Endothelial cell of umbilical vein (primary cell): ENCODE results near the gene TBK1. TPM values are rescaled to one million over a fixed set of nuclear protein-coding genes. Genes with fewer than 3 reads are reported as not detected.

Experiments
- BruUV-seq: library from RNA; stranded (reverse); fragments of 400-500 nt; replicated peaks from 2 replicates; lab custom pipeline; 2021; lab: Mats Ljungman, UMichigan
- CTCF ChIA-PET: fragments of 300-600, 350-600 bp; sonication (Branson Sonifier 250); formaldehyde crosslinking; loops from one replicate; lab custom pipeline; 2021; ENCODE audit warnings: antibody characterized with exemption, inconsistent platforms; lab: Charles Lee
- POLR2A ChIA-PET: fragments of 300-600, 350-600 bp; sonication (Branson Sonifier 250); formaldehyde crosslinking; loops from one replicate; lab custom pipeline; 2021; ENCODE audit warnings: antibody characterized with exemption, inconsistent platforms; lab: Charles Lee
- DNase-seq: peaks from one replicate; pipeline ENCODE4 v3.0.0-alpha.2; 2011; ENCODE audit warnings: low read depth, low spot score
- FAIRE-seq: peaks from 2 replicates; lab custom pipeline; 2011; peaks lifted over from hg19 to GRCh38; lab: Jason Lieb, UNC
- H2AFZ ChIP-seq: 2 replicates; pipeline ENCODE4 v1.6.0; 2012; ENCODE audit warnings: low read depth, low read length, control low read depth, inconsistent platforms
- H3K27ac ChIP-seq: 2 replicates; pipeline ENCODE4 v1.5.1; 2011; ENCODE audit warnings: low read depth, mild to moderate bottlenecking, control low read depth, low read length, moderate library complexity; ENCODE audit not compliant: insufficient read depth
- H3K27me3 ChIP-seq, 2 experiments: 2 replicates each; pipeline versions ENCODE4 v1.6.0 to v1.6.1; 2011; ENCODE audit warnings: low read length in 2 of 2, mixed read lengths in 1 of 2; ENCODE audit not compliant: control insufficient read depth in 2 of 2, insufficient read depth in 2 of 2
- H3K36me3 ChIP-seq, 2 experiments: 2 replicates in 1 of 2; 3 replicates in 1 of 2; pipeline ENCODE4 v1.5.1; 2011; ENCODE audit warnings: low read length in 2 of 2, mild to moderate bottlenecking in 1 of 2, moderate library complexity in 1 of 2; ENCODE audit not compliant: control insufficient read depth in 2 of 2, insufficient read depth in 2 of 2; ENCODE audit errors: extremely low read depth in 1 of 2
- H3K4me1 ChIP-seq: 3 replicates; pipeline ENCODE4 v1.5.1; 2011; ENCODE audit warnings: mild to moderate bottlenecking, low read length; ENCODE audit not compliant: control insufficient read depth, insufficient read depth; ENCODE audit errors: extremely low read depth
- H3K4me2 ChIP-seq: 2 replicates; pipeline ENCODE4 v1.6.1; 2011; ENCODE audit warnings: low read length, control low read depth, mixed read lengths; ENCODE audit not compliant: insufficient read depth
- H3K4me3 ChIP-seq, 3 experiments: fragments of 200-600 bp in 1 of 3; sonication (generic), shearing (Covaris generic) in 1 of 3; replicated peaks in 1 of 3; 2 replicates each; pipeline ENCODE4 v1.5.1; 2011 to 2016; ENCODE audit warnings: control low read depth in 3 of 3, low read length in 3 of 3, mild to moderate bottlenecking in 2 of 3, inconsistent platforms in 1 of 3, low read depth in 1 of 3, moderate library complexity in 1 of 3; ENCODE audit not compliant: insufficient read depth in 1 of 3
- H3K79me2 ChIP-seq: 2 replicates; pipeline ENCODE4 v1.6.0; 2012; ENCODE audit warnings: low read length, inconsistent platforms; ENCODE audit not compliant: control insufficient read depth, insufficient read depth
- H3K9ac ChIP-seq: replicated peaks from 2 replicates; pipeline ENCODE3; 2011; ENCODE audit warnings: low read length, control low read depth; ENCODE audit not compliant: insufficient read depth; ENCODE audit errors: extremely low read depth
- H3K9me1 ChIP-seq: replicated peaks from 3 replicates; pipeline ENCODE4 v1.6.0; 2011; ENCODE audit warnings: mild to moderate bottlenecking, low read length; ENCODE audit not compliant: control insufficient read depth, insufficient read depth; ENCODE audit errors: extremely low read depth
- H3K9me3 ChIP-seq: replicated peaks from 2 replicates; pipeline ENCODE4 v1.5.1; 2012; ENCODE audit warnings: low read length, inconsistent platforms; ENCODE audit not compliant: control insufficient read depth, insufficient read depth
- H4K20me1 ChIP-seq: replicated peaks from 2 replicates; pipeline ENCODE3; 2011; ENCODE audit warnings: mild to moderate bottlenecking, low read length; ENCODE audit not compliant: control insufficient read depth, insufficient read depth; ENCODE audit errors: extremely low read depth
- CTCF ChIP-seq, 2 donors: IDR thresholded peaks; 1 replicate in 1 of 2; 2 replicates in 1 of 2; pipeline ENCODE4 v1.5.1; 2011; ENCODE audit warnings: low read length in 2 of 2, mild to moderate bottlenecking in 2 of 2, moderate library complexity in 2 of 2, control low read depth in 1 of 2, inconsistent platforms in 1 of 2, low read depth in 1 of 2; ENCODE audit not compliant: insufficient read depth in 1 of 2; ENCODE audit errors: extremely low read depth in 1 of 2
- EZH2 ChIP-seq: IDR thresholded peaks from 2 replicates; pipeline ENCODE4 v1.6.1; 2012; ENCODE audit warnings: borderline replicate concordance, low read depth, mild to moderate bottlenecking, moderate library complexity, low read length, inconsistent platforms; ENCODE audit not compliant: severe bottlenecking
- FOS ChIP-seq: IDR thresholded peaks from 2 replicates; pipeline ENCODE4 v1.6.1; 2011; ENCODE audit warnings: mild to moderate bottlenecking, low read length, moderate library complexity, borderline replicate concordance; ENCODE audit not compliant: insufficient read depth
- GATA2 ChIP-seq: IDR thresholded peaks from 2 replicates; pipeline ENCODE4 v1.7.0; 2011; ENCODE audit warnings: low read depth, mild to moderate bottlenecking, moderate library complexity, mixed read lengths, low read length; ENCODE audit not compliant: insufficient read length, insufficient read depth
- JUN ChIP-seq: IDR thresholded peaks from 2 replicates; pipeline ENCODE4 v1.6.1; 2011; ENCODE audit warnings: borderline replicate concordance, low read depth; ENCODE audit not compliant: insufficient read length, insufficient read depth
- MAX ChIP-seq: IDR thresholded peaks from 2 replicates; pipeline ENCODE4 v1.6.1; 2011; ENCODE audit not compliant: insufficient read depth, insufficient read length
- MYC ChIP-seq: IDR thresholded peaks from one replicate; pipeline ENCODE4 v1.6.1; 2011; ENCODE audit warnings: mild to moderate bottlenecking, low read depth, low read length
- POLR2A ChIP-seq: IDR thresholded peaks from 2 replicates; pipeline ENCODE4 v1.6.1; 2012; ENCODE audit warnings: low read depth, mild to moderate bottlenecking, control low read depth, low read length
- POLR2AphosphoS5 ChIP-seq: IDR thresholded peaks from 2 replicates; pipeline ENCODE4 v1.6.1; 2012; ENCODE audit warnings: low read depth, mild to moderate bottlenecking, control low read depth, low read length, moderate library complexity; ENCODE audit not compliant: insufficient read depth
- dilution Hi-C: fragments of 300-500 bp; cut with MboI; formaldehyde crosslinking; loops from one replicate; pipeline ENCODE4 v1.15.0; 2019; ENCODE audit warnings: low sequenced_read_pairs; ENCODE audit not compliant: extremely low pct_ligation_motif_present
- intact Hi-C: fragments of 100-400 bp; cut with micrococcal nuclease; formaldehyde crosslinking; loops from one replicate; pipeline ENCODE4 v1.10.0; 2022
- polyA plus RNA-seq, 4 experiments: library from polyadenylated mRNA; depleted of rRNA in 3 of 4; stranded (reverse) in 3 of 4; unstranded in 1 of 4; fragments of >200 nt; gene quantifications; 2 replicates each; pipeline versions ENCODE4 v1.2.1 to v1.2.3, GENCODE V29; 2011 to 2012; ENCODE audit warnings: missing spikeins in 1 of 4
- total RNA-seq: library from RNA; stranded (reverse); gene quantifications from 2 replicates; pipeline ENCODE4 v1.2.3, GENCODE V29; 2021

The TBK1 gene
- total and polyA plus RNA-seq, 2 donors (not counting 3 experiments of a cell fraction or from before 2014, with no cell fraction given): 8.0 to 28.9 TPM

DNA sequence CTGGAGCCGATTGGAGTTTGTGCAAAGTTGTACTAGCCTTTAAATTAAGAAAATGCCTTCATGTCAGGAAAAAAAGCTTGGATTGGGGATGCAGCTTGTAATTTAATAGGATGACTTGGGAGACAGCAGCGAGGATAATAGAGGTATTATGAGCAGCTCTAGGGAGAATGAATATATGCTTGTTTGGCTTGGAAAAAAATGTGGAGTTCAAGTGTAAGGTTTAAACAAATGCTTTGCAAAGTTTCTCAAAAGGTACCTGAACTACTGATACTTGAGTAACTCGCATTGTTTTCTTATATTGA is 93.1 kb downstream of the TBK1 start:
- Histone ChIP-seq H3K4me2 (no peak overlapping the region), H3K9ac (no peak overlapping the region), H3K4me1 (no peaks in the 10 kb centered on the region), H3K4me3 (no peak overlapping the region), H3K27ac (no peak overlapping the region), H3K9me1 (no peaks in the 10 kb centered on the region), H3K36me3 (no peaks in the 10 kb centered on the region), H3K79me2 (no peaks in the 10 kb centered on the region), H3K27me3 (peaks cover 3 to 4% of the 10 kb centered on the region in 2 experiments), H3K9me3 (no peaks in the 10 kb centered on the region), H2AFZ (no peak overlapping the region), H4K20me1 (no peaks in the 10 kb centered on the region)
- TF ChIP-seq CTCF (IDR thresholded peaks at IDR 0.05; ENCODE audit: extremely low read depth in 1 of 2, insufficient read depth in 1 of 2, low read depth in 1 of 2, low read length in 2 of 2) (no peak), EZH2 (no peak), GATA2 (no peak), MYC (no peak)
- dilution Hi-C loops: no loop called here
- intact Hi-C loops: no loop called here
- FAIRE-seq: no peak
- POLR2A ChIA-PET: no interaction called here
- no TSS peak for BruUV-seq
- CTCF ChIA-PET: interaction anchor here (0.8 to 2.4 kb wide), 10 partner anchors 11 to 257 kb away, joined by 3 to 15 read pairs (median 4); no protein-coding TSS in a partner anchor
- DNase-seq: no peak

DNA sequence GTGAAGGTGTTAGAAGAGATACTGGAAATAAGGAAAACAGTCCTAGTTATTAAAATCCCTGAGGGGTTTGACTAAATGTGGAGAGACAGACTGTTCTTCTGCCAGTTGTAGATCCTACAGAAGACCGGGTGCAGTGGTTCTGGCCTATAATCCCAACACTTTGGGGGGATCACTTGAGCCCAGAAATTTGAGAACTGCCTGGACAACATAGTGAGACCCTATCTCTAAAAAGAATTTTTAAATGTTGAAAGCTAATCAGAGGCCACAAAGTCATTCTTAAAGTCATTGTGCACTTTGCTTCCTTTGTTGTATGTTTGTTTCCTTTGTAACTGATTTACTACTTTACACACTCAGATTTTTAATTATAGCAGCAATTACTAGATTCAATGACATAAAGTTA is 97.2 kb downstream of the TBK1 start:
- DNase-seq (no peak), FAIRE-seq (peak; percentile 59)
- TF ChIP-seq CTCF (IDR thresholded peaks at IDR 0.05; ENCODE audit: extremely low read depth in 1 of 2, insufficient read depth in 1 of 2, low read depth in 1 of 2, low read length in 2 of 2) (no peak), JUN (no peak), POLR2AphosphoS5 (no peak), MYC (no peak), GATA2 (no peak), FOS (no peak), EZH2 (no peak), POLR2A (no peak), MAX (no peak)
- Histone ChIP-seq H3K4me2 (no peak overlapping the region), H3K9me3 (no peaks in the 10 kb centered on the region), H3K9ac (no peak overlapping the region), H3K4me3 (no peak overlapping the region), H4K20me1 (no peaks in the 10 kb centered on the region), H3K27ac (no peak overlapping the region), H3K4me1 (no peaks in the 10 kb centered on the region), H3K79me2 (no peaks in the 10 kb centered on the region), H3K36me3 (no peaks in the 10 kb centered on the region), H2AFZ (no peak overlapping the region), H3K9me1 (no peaks in the 10 kb centered on the region), H3K27me3 (peaks cover 0 to 2% of the 10 kb centered on the region in 2 experiments)
- dilution Hi-C loops: no loop called here
- CTCF ChIA-PET: interaction anchor here (0.7 to 7.3 kb wide), 50 partner anchors 9 to 253 kb away, joined by 3 to 217 read pairs (median 6); partner anchors contain the start of gene RASSF3
- no TSS peak for BruUV-seq
- intact Hi-C loops: loop anchor here (1.0 kb wide), 3 partner anchors 60 to 149 kb away; no protein-coding TSS in a partner anchor
- POLR2A ChIA-PET: no interaction called here
